HL-60 (cell line): ENCODE data around the gene SMG1.
"Not testable (repeated sequence)": the region's sequence is repeated elsewhere in the genome, so short reads cannot be mapped to it uniquely, and the experiment has no call there.

Experiments
- CTCF ChIP-seq: IDR thresholded peaks from one replicate; pipeline ENCODE4 v1.5.1; 2011; ENCODE audit warnings: low read length, control low read depth, inconsistent platforms; ENCODE audit not compliant: insufficient read depth
- GABPA ChIP-seq: IDR thresholded peaks from 2 replicates; pipeline ENCODE4 v1.6.1; 2012; ENCODE audit warnings: low read depth

- TF ChIP-seq GABPA, CTCF: not testable (repeated sequence)
Observed at GRCh38 chr16:18756639-18757038, 169.6 kb downstream of the SMG1 start.
